Osteocyte (in vitro differentiated cells): ENCODE data around the gene IKZF1. TPM values are rescaled to one million over a fixed set of nuclear protein-coding genes. Genes with fewer than 3 reads are reported as not detected.

ENCODE experiments used
- DNase-seq: peaks from one replicate; pipeline ENCODE4 v3.0.0; 2021; ENCODE audit warnings: mixed read lengths; ENCODE audit not compliant: unreplicated experiment; ENCODE audit errors: extremely low spot score
- H3K27ac Mint-ChIP-seq: one replicate; pipeline ENCODE4 v1.8.0; 2021; ENCODE audit warnings: mild to moderate bottlenecking, mixed read lengths; ENCODE audit not compliant: unreplicated experiment
- H3K27me3 Mint-ChIP-seq: one replicate; pipeline ENCODE4 v1.8.0; 2021; ENCODE audit warnings: mixed read lengths; ENCODE audit not compliant: unreplicated experiment
- H3K36me3 Mint-ChIP-seq: one replicate; pipeline ENCODE4 v1.8.0; 2021; ENCODE audit warnings: mixed read lengths; ENCODE audit not compliant: unreplicated experiment
- H3K4me1 Mint-ChIP-seq: one replicate; pipeline ENCODE4 v1.8.0; 2021; ENCODE audit warnings: mixed read lengths; ENCODE audit not compliant: unreplicated experiment
- H3K4me3 Mint-ChIP-seq: one replicate; pipeline ENCODE4 v1.8.0; 2021; ENCODE audit warnings: mild to moderate bottlenecking, moderate library complexity, mixed read lengths; ENCODE audit not compliant: unreplicated experiment
- H3K9me3 Mint-ChIP-seq: one replicate; pipeline ENCODE4 v1.8.0; 2021; ENCODE audit warnings: mixed read lengths; ENCODE audit not compliant: unreplicated experiment
- CTCF ChIP-seq: fragments of 200-600 bp; sonication (generic); IDR thresholded peaks from 2 replicates; pipeline ENCODE4 v1.5.0; 2021; ENCODE audit warnings: antibody characterized with exemption, mild to moderate bottlenecking, moderate library complexity
- total RNA-seq: library from RNA; stranded (reverse); gene quantifications from 2 replicates; pipeline ENCODE4 v1.2.1, GENCODE V29; 2021

Gene IKZF1
- total RNA-seq, 1 donor from 2014 or later = not detected

- Mint-ChIP-seq H3K27me3 (no peaks in the 10 kb centered on the region), H3K4me1 (no peaks in the 10 kb centered on the region), H3K9me3 (peaks cover 13% of the 10 kb centered on the region), H3K4me3 (no peak overlapping the region), H3K27ac (no peak overlapping the region), H3K36me3 (no peaks in the 10 kb centered on the region)
- no peak for TF ChIP-seq CTCF
- no peak for DNase-seq
These were observed 62.6 kb downstream of the IKZF1 start for GRCh38 chr7:50367100-50367499.

GRCh38 chr7:50367570-50367969 lies 63.1 kb downstream of the IKZF1 start:
- Mint-ChIP-seq H3K36me3 (no peaks in the 10 kb centered on the region), H3K4me3 (no peak overlapping the region), H3K27ac (no peak overlapping the region), H3K27me3 (no peaks in the 10 kb centered on the region), H3K4me1 (no peaks in the 10 kb centered on the region), H3K9me3 (peaks cover 13% of the 10 kb centered on the region)
- DNase-seq = no peak
- no peak for TF ChIP-seq CTCF

- TF ChIP-seq CTCF = no peak
These were observed 63.9 kb downstream of the IKZF1 start for GRCh38 chr7:50368366-50368765.

GRCh38 chr7:50369143-50370026 lies 64.9 kb downstream of the IKZF1 start:
- Mint-ChIP-seq H3K4me3 (no peak overlapping the region), H3K9me3 (peaks cover 13% of the 10 kb centered on the region), H3K27me3 (no peaks in the 10 kb centered on the region), H3K4me1 (no peaks in the 10 kb centered on the region), H3K36me3 (no peaks in the 10 kb centered on the region), H3K27ac (no peak overlapping the region)
- no peak for DNase-seq
- peak; percentile 39 for TF ChIP-seq CTCF

More at GRCh38 chr7:50368366-50368765, 63.9 kb downstream of the IKZF1 start:
- H3K36me3 Mint-ChIP-seq = no peaks in the 10 kb centered on the region
- H3K27ac Mint-ChIP-seq = no peak overlapping the region
- H3K9me3 Mint-ChIP-seq = peaks cover 13% of the 10 kb centered on the region
- H3K4me3 Mint-ChIP-seq = no peak overlapping the region
- no peaks in the 10 kb centered on the region for H3K4me1 Mint-ChIP-seq
- no peak for DNase-seq
- H3K27me3 Mint-ChIP-seq = no peaks in the 10 kb centered on the region

GRCh38 chr7:50370884-50371283 lies 66.4 kb downstream of the IKZF1 start:
- Mint-ChIP-seq H3K9me3 (peaks cover 13% of the 10 kb centered on the region), H3K27ac (no peak overlapping the region), H3K36me3 (no peaks in the 10 kb centered on the region), H3K4me1 (no peaks in the 10 kb centered on the region), H3K4me3 (no peak overlapping the region), H3K27me3 (no peaks in the 10 kb centered on the region)
- no peak for DNase-seq
- TF ChIP-seq CTCF = no peak
